GM12891 (cell line): ENCODE measurements around the gene ZNF468.
"Not testable (repeated sequence)": the region's sequence is repeated elsewhere in the genome, so short reads cannot be mapped to it uniquely, and the experiment has no call there.

Experiments used
- PAX5 ChIP-seq: IDR thresholded peaks from 2 replicates; pipeline ENCODE4 v1.6.1; 2011; ENCODE audit warnings: low read length, moderate library complexity, mild to moderate bottlenecking; ENCODE audit not compliant: insufficient read depth, severe bottlenecking
- POLR2A ChIP-seq: IDR thresholded peaks from 2 replicates; pipeline ENCODE4 v1.6.1; 2011; ENCODE audit warnings: low read depth, low read length, control low read depth
- POLR2AphosphoS5 ChIP-seq: IDR thresholded peaks from 2 replicates; pipeline ENCODE4 v1.6.1; 2011; ENCODE audit warnings: low read depth, low read length, control low read depth
- POU2F2 ChIP-seq: IDR thresholded peaks from 2 replicates; pipeline ENCODE4 v1.6.1; 2011; ENCODE audit warnings: low read depth, mild to moderate bottlenecking, control low read depth, low read length, moderate library complexity
- SPI1 ChIP-seq: IDR thresholded peaks from 2 replicates; pipeline ENCODE4 v1.6.1; 2011; ENCODE audit warnings: low read depth, low read length, control low read depth
- TAF1 ChIP-seq: IDR thresholded peaks from 2 replicates; pipeline ENCODE4 v1.6.1; 2011; ENCODE audit warnings: low read depth, low read length, control low read depth

- TF ChIP-seq SPI1, POLR2A, POLR2AphosphoS5, PAX5, TAF1, POU2F2: not testable (repeated sequence)
Observed at GRCh38 chr19:52834289-52834688, 23.1 kb downstream of the ZNF468 start.
